Vagina (tissue), 2 donors: Measurements from ENCODE around the gene GLT1D1.

Experiments
- POLR2A ChIP-seq, 2 donors: fragments of 450-650 bp; IDR thresholded peaks; one replicate each; pipeline ENCODE4 v1.6.1; 2017; ENCODE audit warnings: antibody characterized with exemption in 2 of 2, mild to moderate bottlenecking in 2 of 2, moderate library complexity in 2 of 2
- TF ChIP-seq, protein P1 (sequence below), 3 experiments: fragments of 450-650 bp in 2 of 3; fragments of 200-600 bp in 1 of 3; sonication (generic) in 1 of 3; IDR thresholded peaks; one replicate each; pipeline ENCODE4 v1.5.1; 2017 to 2019; ENCODE audit warnings: antibody characterized with exemption in 3 of 3, mild to moderate bottlenecking in 2 of 3, moderate library complexity in 2 of 3

DNA sequence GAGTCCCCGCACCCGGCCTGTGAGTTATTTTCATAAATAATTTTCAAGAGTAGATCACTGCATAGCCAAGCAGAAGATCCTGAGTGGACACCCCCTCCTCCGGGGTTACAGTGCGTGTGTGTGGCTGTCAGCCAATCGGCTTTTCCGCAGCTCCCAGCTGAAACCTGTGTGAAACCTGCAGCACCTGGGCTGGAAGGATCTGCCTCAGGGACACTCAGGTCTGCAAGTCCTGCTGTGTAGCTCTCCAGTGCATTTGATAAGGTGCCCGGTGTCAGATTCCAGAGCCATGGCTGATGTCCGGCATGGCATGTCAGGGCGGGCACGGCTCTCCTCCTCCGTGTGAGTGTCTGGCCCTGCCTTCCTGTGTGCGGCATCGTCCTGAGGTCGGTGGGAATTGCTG, 124.8 kb downstream of the GLT1D1 start:
- TF ChIP-seq, protein P1, sequence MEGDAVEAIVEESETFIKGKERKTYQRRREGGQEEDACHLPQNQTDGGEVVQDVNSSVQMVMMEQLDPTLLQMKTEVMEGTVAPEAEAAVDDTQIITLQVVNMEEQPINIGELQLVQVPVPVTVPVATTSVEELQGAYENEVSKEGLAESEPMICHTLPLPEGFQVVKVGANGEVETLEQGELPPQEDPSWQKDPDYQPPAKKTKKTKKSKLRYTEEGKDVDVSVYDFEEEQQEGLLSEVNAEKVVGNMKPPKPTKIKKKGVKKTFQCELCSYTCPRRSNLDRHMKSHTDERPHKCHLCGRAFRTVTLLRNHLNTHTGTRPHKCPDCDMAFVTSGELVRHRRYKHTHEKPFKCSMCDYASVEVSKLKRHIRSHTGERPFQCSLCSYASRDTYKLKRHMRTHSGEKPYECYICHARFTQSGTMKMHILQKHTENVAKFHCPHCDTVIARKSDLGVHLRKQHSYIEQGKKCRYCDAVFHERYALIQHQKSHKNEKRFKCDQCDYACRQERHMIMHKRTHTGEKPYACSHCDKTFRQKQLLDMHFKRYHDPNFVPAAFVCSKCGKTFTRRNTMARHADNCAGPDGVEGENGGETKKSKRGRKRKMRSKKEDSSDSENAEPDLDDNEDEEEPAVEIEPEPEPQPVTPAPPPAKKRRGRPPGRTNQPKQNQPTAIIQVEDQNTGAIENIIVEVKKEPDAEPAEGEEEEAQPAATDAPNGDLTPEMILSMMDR (IDR thresholded peaks at IDR 0.05): no peak
- TF ChIP-seq POLR2A (IDR thresholded peaks at IDR 0.05): no peak
